CD4-positive, alpha-beta T cell treated with Interleukin-4 for 4 hours (primary cell): ENCODE results near the gene PGC.

Source experiments
- DNase-seq: peaks from one replicate; pipeline ENCODE4 v3.0.0-alpha.2; 2020

The PGC gene

DNA sequence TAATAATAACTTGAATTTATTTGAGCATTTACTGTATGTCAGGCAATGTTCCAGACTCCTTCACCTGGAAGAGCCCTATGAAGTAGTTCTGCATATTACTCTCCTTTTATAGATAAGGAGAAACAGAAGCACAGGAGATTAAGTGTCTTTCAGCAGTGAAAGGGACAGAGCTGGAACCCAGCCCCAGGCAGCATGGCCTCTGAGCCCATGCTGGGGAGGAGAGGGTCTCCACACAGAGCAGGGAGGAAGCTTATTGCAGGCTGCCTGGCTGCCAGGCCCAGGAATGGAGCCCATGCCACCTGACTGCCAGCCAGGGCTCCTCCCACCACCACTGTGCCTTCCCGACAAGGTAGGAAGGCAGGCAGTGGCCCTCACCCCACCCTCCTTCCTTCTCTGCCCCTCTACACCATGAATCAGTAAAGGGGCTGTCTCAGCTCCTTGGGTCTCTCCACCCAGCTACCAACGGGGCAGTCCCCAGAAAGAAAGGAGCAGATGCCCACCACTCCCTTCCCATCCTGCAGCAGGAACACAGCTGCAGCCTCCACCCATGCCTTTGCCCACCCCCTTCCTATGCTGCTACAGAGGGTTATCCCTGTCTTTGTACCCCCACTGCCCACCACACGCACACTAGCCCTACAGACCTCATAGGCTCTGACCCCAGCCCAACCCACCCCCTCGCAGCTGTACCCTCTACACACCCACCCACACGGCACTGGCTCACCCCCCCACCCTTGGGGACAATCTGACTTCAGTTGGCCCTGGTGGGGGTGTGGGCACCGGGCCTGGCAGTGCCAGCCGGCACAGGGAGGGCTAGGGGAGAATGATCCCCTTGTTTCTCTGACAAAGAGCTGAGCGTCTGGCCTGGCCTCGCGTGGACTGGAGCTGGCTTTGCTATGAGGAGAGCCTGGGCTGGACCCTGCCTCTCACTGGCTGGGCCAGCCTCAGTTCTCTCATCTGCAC, 53.6 kb downstream of the PGC start:
- DNase-seq, result no peak

DNA sequence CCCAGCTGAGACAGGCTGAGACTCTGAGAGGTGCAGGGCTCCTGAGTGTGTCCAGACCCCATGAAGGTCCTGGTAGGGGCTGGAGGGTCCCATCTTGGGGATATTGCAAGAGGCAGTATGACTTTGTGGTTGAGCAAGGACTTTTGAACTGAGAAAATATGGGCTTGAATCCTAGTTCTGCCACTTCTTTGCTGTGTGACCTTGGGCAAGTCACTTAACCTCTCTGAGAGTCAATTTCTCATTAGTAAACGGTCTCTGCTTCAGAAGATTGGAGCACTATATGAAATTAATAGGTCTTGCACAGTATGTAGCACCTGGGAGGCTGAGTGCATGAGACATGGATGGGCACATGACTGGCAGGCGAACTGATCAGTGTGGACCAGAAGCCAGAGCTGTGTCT, 54.5 kb downstream of the PGC start:
- no peak for DNase-seq

DNA sequence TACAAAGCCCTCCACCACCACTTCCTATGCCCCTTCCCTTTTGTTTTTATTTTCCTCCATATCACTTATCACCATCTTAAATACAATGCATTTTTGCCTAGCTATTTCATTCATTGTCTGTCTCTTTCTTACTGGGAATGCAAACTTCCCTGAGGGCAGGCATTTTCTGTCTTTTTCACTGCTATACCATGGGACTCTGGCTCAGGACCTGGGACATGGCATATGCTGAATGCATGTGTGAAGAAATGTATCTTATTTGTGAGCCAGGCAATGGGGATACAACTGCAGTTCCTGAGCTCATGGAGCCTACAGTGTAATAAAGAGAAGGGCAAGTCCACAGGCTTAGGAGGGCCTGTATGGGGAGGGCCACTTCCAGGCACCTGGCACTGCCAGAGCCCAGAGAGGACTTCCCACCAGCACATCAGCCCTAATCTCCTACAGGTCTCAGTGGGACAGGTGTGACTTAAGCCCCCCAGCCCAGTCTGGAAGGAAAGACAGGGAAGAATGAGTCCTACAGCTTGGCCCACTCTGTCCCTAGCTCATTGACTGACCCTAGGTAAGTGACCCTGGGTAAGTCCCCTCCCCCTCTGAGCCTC, 55.0 kb downstream of the PGC start:
- DNase-seq, result no peak

DNA sequence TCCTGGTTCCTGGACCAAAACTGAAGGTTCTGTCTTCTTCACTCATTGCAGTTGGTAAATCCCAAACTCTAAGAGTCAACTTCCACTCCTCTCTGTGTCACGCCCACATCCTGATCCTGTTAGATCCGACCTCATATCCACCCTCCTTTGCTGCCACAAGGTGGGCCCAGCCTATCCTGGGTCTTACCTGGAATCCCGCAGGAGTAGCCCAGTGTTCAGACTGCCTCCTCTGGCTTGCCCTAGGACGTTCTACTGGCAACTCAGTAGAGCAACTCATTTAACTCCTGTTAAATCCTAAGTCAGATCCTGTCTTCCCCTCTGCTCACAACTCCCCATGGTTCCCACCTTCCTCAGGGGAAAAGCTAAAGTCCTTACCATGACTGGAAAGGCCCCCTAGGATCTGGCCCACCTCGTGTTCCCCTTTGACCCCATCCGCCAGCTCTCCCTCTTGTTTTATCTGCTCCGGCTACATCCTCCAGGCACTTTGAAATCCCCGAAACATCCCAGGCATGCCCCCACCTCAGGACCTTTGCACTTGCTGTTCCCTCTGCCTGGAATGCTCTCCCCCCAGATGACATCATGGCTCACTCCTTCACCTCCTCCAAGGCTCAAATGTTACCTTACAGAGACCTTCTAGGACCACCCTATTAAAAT, 55.6 kb downstream of the PGC start:
- no peak for DNase-seq

DNA sequence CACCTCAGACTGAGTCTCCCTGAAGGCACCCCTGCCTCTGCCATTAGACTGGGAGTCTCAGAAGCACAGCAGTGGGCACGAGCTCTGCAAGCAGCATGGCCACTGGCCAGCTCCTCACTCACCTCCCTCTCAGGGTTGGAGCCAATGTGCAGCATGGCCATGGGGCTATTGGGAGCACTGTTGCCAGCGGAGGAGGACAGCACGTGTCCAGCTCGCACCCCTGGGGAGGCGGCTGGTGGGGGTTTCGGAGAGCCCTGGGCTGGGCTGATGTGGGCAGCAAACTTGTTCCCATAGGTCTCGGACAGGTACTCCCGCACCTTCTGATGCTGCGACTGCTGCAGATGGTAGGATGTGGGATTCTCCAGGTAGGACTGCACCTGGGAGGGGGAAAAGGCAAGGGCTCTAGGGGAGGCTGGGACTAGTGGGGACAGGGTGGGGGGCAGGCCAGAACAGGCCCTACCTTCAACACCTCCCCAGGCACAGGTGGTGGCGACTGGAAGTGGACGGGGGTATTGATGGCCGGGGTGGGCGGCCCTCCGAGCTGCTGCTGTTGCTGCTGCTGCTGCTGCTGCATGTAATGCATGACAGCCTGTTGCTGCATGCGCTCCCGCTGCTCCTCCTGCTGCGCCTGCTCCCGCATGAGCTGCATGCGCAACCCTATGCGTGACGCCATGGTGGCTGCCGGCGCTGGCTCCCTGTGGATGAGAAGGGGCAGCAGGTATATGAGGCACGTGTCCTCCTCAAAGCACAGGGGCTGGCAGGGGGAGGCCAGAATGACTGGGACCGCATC, 56.5 kb downstream of the PGC start:
- DNase-seq, result no peak

DNA sequence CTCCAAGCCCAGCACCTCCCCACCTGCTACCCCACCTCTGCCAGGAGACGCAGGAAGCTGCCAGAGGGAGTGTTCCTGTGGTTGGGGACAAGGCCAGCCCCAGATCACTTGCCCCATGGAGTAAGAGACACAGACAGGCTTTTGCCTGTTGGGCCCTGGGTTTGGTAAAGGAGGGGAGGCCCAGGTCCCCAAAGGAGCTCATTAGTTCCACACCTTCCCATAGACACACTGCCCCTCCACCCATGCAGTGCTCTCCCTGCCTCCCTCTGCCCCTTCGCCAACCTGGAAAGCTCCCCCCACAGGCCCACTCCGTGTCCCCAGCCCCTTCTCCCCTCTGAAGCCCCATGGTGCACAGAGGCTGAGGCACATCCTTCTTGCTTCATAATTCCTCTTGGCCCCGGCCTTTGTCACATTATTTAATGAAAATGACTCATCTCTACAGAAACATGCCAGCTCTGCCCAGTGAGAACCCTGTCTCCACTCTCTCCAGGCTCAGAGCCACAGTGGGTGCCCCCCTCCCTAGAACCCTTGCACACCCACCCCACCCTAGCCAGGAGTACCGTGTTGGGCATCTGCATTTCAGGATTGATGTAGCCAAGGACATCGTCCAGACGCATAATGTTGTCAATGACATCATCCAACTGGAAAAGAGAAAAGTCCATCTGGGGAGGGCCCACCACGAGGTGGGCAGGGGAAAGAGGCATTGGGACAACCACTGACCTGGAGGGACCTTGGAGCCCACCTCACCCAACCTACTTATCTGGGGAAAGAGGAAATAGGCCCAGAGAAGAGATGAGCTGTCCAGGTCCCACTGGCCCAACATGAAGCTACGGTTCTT, 57.8 kb downstream of the PGC start:
- DNase-seq, result no peak

DNA sequence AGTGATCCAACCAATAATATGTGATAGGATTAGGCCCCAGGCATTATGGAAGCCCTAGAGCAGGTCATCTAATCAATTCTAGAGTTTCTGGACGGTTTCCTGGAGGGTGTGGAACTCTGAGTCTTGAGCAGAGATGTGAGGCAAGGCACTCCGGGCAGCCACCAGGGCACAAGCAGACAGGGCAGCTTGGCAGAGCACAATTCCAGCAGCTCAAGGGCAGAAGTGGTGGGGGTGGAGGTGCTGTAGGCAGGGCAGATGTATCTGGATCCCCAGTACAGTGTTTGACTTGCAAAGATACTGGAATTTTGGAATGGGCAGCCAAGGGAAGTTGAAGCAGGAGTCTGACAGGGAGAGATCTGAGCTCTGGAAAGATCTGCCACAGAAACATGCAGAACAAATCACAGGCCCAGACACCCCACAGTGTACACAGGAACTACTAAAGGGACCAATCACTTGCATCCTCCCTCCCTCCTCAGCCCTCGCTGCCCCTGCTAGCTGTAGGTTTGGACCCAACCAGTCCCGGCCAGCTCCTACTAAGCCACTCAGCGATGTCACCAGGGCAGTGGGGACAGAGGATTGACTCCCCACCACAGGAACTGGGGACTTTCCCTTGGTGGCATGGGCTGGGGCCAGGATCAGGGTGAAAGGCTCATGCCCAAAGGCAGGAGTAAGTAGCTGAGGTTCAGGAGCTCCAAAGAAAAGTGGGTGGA, 58.8 kb downstream of the PGC start:
- no peak for DNase-seq

DNA sequence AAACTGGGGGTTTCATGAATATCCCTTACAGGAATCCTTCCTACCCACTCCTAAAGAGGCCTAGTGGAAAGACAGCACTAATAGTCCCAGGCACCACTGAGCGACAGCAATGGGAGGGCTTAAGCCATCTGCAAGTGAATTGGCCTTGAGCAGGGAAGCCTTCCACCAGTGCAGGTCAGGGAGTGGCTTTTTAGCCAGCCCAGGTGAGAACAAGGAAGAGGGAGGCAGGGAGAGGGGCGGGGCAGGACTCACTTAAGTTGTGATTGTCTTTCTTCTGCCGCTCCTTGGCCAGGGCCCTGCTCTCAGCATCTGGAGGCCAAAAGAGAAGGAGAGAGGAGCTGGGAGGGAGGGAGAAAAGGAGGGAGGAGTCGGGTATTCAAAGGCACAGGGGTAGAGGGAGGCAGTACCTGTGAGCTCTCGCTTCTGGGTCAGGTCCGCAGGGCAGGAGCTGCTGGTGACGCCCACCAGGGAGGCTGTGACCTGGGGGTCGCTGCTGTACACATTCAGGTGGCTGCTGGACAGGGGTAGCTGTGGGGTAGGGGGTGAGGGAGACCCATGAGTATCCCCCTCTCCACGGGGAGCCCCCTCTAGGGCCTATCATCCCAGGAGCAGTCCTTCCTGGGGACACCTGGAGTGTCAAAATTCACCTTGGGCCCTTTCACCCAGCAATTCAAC, 59.6 kb downstream of the PGC start:
- DNase-seq, result no peak
